Ovary (tissue), 3 donors: ENCODE measurements around the gene TOMM6.

ENCODE experiments used
- EP300 ChIP-seq: sonication (generic); formaldehyde crosslinking; IDR thresholded peaks from one replicate; pipeline ENCODE4 v1.6.1; 2017; ENCODE audit warnings: antibody characterized with exemption
- TF ChIP-seq, protein P1 (sequence below), 3 donors: fragments of 450-650 bp in 2 of 3; fragments of 200-600 bp in 1 of 3; IDR thresholded peaks; one replicate each; pipeline versions ENCODE4 v1.5.1 to v1.8.0; 2016 to 2022; ENCODE audit warnings: antibody characterized with exemption in 3 of 3, mild to moderate bottlenecking in 1 of 3
- donor health status: DM: no; HTN: no; CAD: no.

DNA sequence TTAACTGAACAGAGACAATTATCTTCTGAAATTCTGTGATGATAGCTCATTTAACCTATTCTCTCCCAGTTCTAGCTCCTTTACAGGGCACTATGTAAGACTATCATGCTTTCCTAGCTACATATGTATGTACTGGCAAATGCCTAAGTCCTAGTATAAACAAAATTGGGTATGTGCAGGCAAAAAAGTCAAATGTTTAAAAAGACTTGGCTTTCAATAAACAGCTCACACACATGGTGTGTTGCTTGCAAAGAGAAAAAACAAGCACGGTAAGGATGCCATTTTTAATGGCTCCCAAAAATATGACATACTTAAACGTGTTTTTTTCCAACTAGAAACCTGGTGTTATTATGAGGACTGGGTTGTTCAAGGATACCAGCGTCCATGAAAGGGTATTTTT, 44.8 kb downstream of the TOMM6 start:
- TF ChIP-seq EP300, result no peak
- TF ChIP-seq, protein P1, sequence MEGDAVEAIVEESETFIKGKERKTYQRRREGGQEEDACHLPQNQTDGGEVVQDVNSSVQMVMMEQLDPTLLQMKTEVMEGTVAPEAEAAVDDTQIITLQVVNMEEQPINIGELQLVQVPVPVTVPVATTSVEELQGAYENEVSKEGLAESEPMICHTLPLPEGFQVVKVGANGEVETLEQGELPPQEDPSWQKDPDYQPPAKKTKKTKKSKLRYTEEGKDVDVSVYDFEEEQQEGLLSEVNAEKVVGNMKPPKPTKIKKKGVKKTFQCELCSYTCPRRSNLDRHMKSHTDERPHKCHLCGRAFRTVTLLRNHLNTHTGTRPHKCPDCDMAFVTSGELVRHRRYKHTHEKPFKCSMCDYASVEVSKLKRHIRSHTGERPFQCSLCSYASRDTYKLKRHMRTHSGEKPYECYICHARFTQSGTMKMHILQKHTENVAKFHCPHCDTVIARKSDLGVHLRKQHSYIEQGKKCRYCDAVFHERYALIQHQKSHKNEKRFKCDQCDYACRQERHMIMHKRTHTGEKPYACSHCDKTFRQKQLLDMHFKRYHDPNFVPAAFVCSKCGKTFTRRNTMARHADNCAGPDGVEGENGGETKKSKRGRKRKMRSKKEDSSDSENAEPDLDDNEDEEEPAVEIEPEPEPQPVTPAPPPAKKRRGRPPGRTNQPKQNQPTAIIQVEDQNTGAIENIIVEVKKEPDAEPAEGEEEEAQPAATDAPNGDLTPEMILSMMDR (IDR thresholded peaks at IDR 0.05), result no peak
